ENCODE results near the gene NRTN.

- TF ChIP-seq, protein P1, sequence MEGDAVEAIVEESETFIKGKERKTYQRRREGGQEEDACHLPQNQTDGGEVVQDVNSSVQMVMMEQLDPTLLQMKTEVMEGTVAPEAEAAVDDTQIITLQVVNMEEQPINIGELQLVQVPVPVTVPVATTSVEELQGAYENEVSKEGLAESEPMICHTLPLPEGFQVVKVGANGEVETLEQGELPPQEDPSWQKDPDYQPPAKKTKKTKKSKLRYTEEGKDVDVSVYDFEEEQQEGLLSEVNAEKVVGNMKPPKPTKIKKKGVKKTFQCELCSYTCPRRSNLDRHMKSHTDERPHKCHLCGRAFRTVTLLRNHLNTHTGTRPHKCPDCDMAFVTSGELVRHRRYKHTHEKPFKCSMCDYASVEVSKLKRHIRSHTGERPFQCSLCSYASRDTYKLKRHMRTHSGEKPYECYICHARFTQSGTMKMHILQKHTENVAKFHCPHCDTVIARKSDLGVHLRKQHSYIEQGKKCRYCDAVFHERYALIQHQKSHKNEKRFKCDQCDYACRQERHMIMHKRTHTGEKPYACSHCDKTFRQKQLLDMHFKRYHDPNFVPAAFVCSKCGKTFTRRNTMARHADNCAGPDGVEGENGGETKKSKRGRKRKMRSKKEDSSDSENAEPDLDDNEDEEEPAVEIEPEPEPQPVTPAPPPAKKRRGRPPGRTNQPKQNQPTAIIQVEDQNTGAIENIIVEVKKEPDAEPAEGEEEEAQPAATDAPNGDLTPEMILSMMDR (conservative IDR thresholded peaks at IDR 0.05; ENCODE audit: low read depth, low read length), result no peak
- TF ChIP-seq EZH2 (IDR thresholded peaks at IDR 0.05; ENCODE audit: low read length, unreplicated experiment), result no peak
Measured at GRCh38 chr19:5825178-5825577, 20.3 kb downstream of the NRTN start.
